Mesenchymal stem cell (in vitro differentiated cells and primary cell): ENCODE measurements around the gene UEVLD.
A peak's percentile ranks its signal among the peaks of the same experiment; 100 is the strongest.
"Not testable (repeated sequence)": the region's sequence is repeated elsewhere in the genome, so short reads cannot be mapped to it uniquely, and the experiment has no call there.

Source experiments
- DNase-seq: peaks from one replicate; pipeline ENCODE4 v3.0.0-alpha.2; 2013
- H2AFZ ChIP-seq: one replicate; pipeline ENCODE4 v1.6.1; 2013; ENCODE audit warnings: low read depth, mild to moderate bottlenecking, control low read depth, inconsistent platforms, low read length, moderate library complexity
- H2AK5ac ChIP-seq: 2 replicates; pipeline ENCODE4 v1.6.1; 2013; ENCODE audit warnings: low read length, moderate library complexity, mild to moderate bottlenecking, inconsistent platforms; ENCODE audit not compliant: severe bottlenecking
- H2BK120ac ChIP-seq: one replicate; pipeline ENCODE4 v1.6.1; 2013; ENCODE audit warnings: low read depth, mild to moderate bottlenecking, inconsistent platforms, low read length, moderate library complexity
- H2BK12ac ChIP-seq, 2 experiments: one replicate each; pipeline ENCODE4 v1.6.1; 2013; ENCODE audit warnings: inconsistent platforms in 2 of 2, low read length in 2 of 2, mild to moderate bottlenecking in 2 of 2, moderate library complexity in 2 of 2, control low read depth in 1 of 2
- H2BK15ac ChIP-seq: one replicate; pipeline ENCODE4 v1.6.1; 2013; ENCODE audit warnings: mild to moderate bottlenecking, low read depth, inconsistent platforms; ENCODE audit not compliant: poor library complexity, severe bottlenecking
- H2BK5ac ChIP-seq: 2 replicates; pipeline ENCODE4 v1.6.1; 2013; ENCODE audit warnings: low read depth, mild to moderate bottlenecking, low read length, control low read depth, inconsistent platforms; ENCODE audit not compliant: poor library complexity, severe bottlenecking
- H3K14ac ChIP-seq, 2 experiments: one replicate each; pipeline ENCODE4 v1.6.1; 2013; ENCODE audit warnings: inconsistent platforms in 2 of 2, low read length in 2 of 2, control low read depth in 1 of 2, mild to moderate bottlenecking in 1 of 2, moderate library complexity in 1 of 2
- H3K18ac ChIP-seq, 2 experiments: one replicate each; pipeline ENCODE4 v1.6.1; 2013; ENCODE audit warnings: inconsistent platforms in 2 of 2, low read length in 2 of 2, control low read depth in 1 of 2, low read depth in 1 of 2, mild to moderate bottlenecking in 1 of 2
- H3K23ac ChIP-seq, 2 experiments: one replicate each; pipeline ENCODE4 v1.6.1; 2013; ENCODE audit warnings: inconsistent platforms in 2 of 2, low read length in 2 of 2, mild to moderate bottlenecking in 2 of 2, moderate library complexity in 2 of 2, control low read depth in 1 of 2
- H3K27ac ChIP-seq: 2 replicates; pipeline ENCODE4 v1.5.1; 2013; ENCODE audit warnings: mild to moderate bottlenecking, moderate library complexity, low read length, control low read depth, inconsistent platforms; ENCODE audit not compliant: poor library complexity, severe bottlenecking
- H3K27me3 ChIP-seq, 2 experiments: 2 replicates each; pipeline versions ENCODE4 v1.6.1 to v1.7.0; 2013; ENCODE audit warnings: low read length in 2 of 2, mild to moderate bottlenecking in 2 of 2, moderate library complexity in 2 of 2, control low read depth in 1 of 2, inconsistent platforms in 1 of 2; ENCODE audit not compliant: control insufficient read depth in 1 of 2, insufficient read depth in 1 of 2
- H3K36me3 ChIP-seq, 2 experiments: 2 replicates each; pipeline versions ENCODE4 v1.6.1 to v1.7.0; 2013; ENCODE audit warnings: low read length in 2 of 2, control low read depth in 1 of 2, inconsistent platforms in 1 of 2, low read depth in 1 of 2, mild to moderate bottlenecking in 1 of 2; ENCODE audit not compliant: insufficient read depth in 2 of 2, control insufficient read depth in 1 of 2
- H3K4ac ChIP-seq, 2 experiments: one replicate each; pipeline ENCODE4 v1.6.1; 2013; ENCODE audit warnings: inconsistent platforms in 2 of 2, low read length in 2 of 2, mild to moderate bottlenecking in 2 of 2, moderate library complexity in 2 of 2, control low read depth in 1 of 2, low read depth in 1 of 2
- H3K4me1 ChIP-seq: 2 replicates; pipeline ENCODE4 v1.6.1; 2013; ENCODE audit warnings: low read depth, low read length, control low read depth; ENCODE audit not compliant: control insufficient read depth, insufficient read depth
- H3K4me2 ChIP-seq: 2 replicates; pipeline ENCODE4 v1.6.1; 2013; ENCODE audit warnings: low read length, mild to moderate bottlenecking, inconsistent platforms; ENCODE audit not compliant: poor library complexity, severe bottlenecking
- H3K4me3 ChIP-seq, 2 experiments: 2 replicates each; pipeline versions ENCODE4 v1.5.1 to v1.7.0; 2013; ENCODE audit warnings: low read length in 2 of 2, mild to moderate bottlenecking in 2 of 2, control low read depth in 1 of 2, low read depth in 1 of 2; ENCODE audit not compliant: insufficient read depth in 1 of 2
- H3K79me1 ChIP-seq: replicated peaks from 2 replicates; pipeline ENCODE4 v1.6.1; 2013; ENCODE audit warnings: mild to moderate bottlenecking, control low read depth, low read length, inconsistent platforms; ENCODE audit not compliant: poor library complexity, severe bottlenecking
- H3K9ac ChIP-seq: 2 replicates; pipeline ENCODE4 v1.7.0; 2013; ENCODE audit warnings: mild to moderate bottlenecking, low read length, moderate library complexity
- H3K9me3 ChIP-seq: 2 replicates; pipeline ENCODE4 v1.7.0; 2013; ENCODE audit warnings: mild to moderate bottlenecking, low read length; ENCODE audit not compliant: control insufficient read depth
- H4K8ac ChIP-seq: one replicate; pipeline ENCODE4 v1.6.1; 2013; ENCODE audit warnings: inconsistent platforms, mild to moderate bottlenecking, low read length, moderate library complexity
- H4K91ac ChIP-seq: one replicate; pipeline ENCODE4 v1.6.1; 2013; ENCODE audit warnings: mild to moderate bottlenecking, low read length, inconsistent platforms
- WGBS: methylation state at CpG from one replicate; pipeline ENCODE4 v1.1.7; 2013; ENCODE audit warnings: mixed read lengths; 5-methylcytosine and 5-hydroxymethylcytosine counted together

Gene UEVLD

GRCh38 chr11:18594999-18595749 is 6.6 kb upstream of the UEVLD start:
- H3K27ac ChIP-seq, result no peak overlapping the region
- no peak overlapping the region for H2AK5ac ChIP-seq
- peak overlapping the region; percentile 38 for H3K9ac ChIP-seq
- no peak overlapping the region for H3K14ac ChIP-seq
- no peak overlapping the region for H2AFZ ChIP-seq
- no peaks in the 10 kb centered on the region for H3K9me3 ChIP-seq
- H2BK15ac ChIP-seq, result no peak overlapping the region
- H3K4me2 ChIP-seq, result no peak overlapping the region
- H3K4me1 ChIP-seq, result peaks cover 4% of the 10 kb centered on the region
- H3K4me3 ChIP-seq, result no peak overlapping the region
- H4K8ac ChIP-seq, result no peak overlapping the region
- H2BK120ac ChIP-seq, result no peak overlapping the region
- H3K23ac ChIP-seq, result no peak overlapping the region
- no peak for DNase-seq
- H3K36me3 ChIP-seq, result peaks cover 15 to 16% of the 10 kb centered on the region in 2 experiments
- 70% methylated on average over 5 of the region's 5 CpGs for WGBS
- no peak overlapping the region for H3K4ac ChIP-seq
- H2BK12ac ChIP-seq, result no peak overlapping the region
- H3K27me3 ChIP-seq, result no peaks in the 10 kb centered on the region
- peaks cover 51% of the 10 kb centered on the region for H3K79me1 ChIP-seq
- no peak overlapping the region for H3K18ac ChIP-seq
- H2BK5ac ChIP-seq, result no peak overlapping the region
- H4K91ac ChIP-seq, result peak overlapping the region; percentile 27

GRCh38 chr11:18594088-18594487 is 5.6 kb upstream of the UEVLD start:
- H3K4ac ChIP-seq, DNase-seq, H3K27ac ChIP-seq, H3K27me3 ChIP-seq, H3K4me3 ChIP-seq, H3K9me3 ChIP-seq, H3K4me2 ChIP-seq, H3K4me1 ChIP-seq, H3K18ac ChIP-seq, H4K91ac ChIP-seq, H2BK120ac ChIP-seq, H2AFZ ChIP-seq, H3K23ac ChIP-seq, H2BK15ac ChIP-seq, H2BK5ac ChIP-seq, H3K14ac ChIP-seq, H2AK5ac ChIP-seq, H4K8ac ChIP-seq, H3K9ac ChIP-seq, H2BK12ac ChIP-seq: not testable (repeated sequence)
- Histone ChIP-seq H3K79me1 (peaks cover 55% of the 10 kb centered on the region), H3K36me3 (peaks cover 15 to 16% of the 10 kb centered on the region in 2 experiments)
- no CpG with 5 or more reads among the region's 5 CpGs for WGBS

- Histone ChIP-seq H3K4me1 (peaks cover 10% of the 10 kb centered on the region), H4K91ac (no peak overlapping the region), H3K14ac (no peak overlapping the region), H3K18ac (no peak overlapping the region), H2AK5ac (no peak overlapping the region), H3K9ac (peak overlapping the region; percentile 88), H3K4me3 (peak overlapping the region in 1 of 2 experiments; percentile 30), H2BK5ac (no peak overlapping the region), H4K8ac (no peak overlapping the region), H2AFZ (no peak overlapping the region), H3K4ac (no peak overlapping the region), H3K79me1 (peaks cover 43% of the 10 kb centered on the region), H3K23ac (no peak overlapping the region), H2BK120ac (no peak overlapping the region), H2BK15ac (no peak overlapping the region), H3K27me3 (no peaks in the 10 kb centered on the region), H3K9me3 (no peaks in the 10 kb centered on the region), H3K36me3 (peaks cover under 1 to 5% of the 10 kb centered on the region in 2 experiments), H3K27ac (no peak overlapping the region), H3K4me2 (no peak overlapping the region), H2BK12ac (no peak overlapping the region)
- DNase-seq, result no peak
- WGBS, result 75% methylated on average over 2 of the region's 2 CpGs
Measured at GRCh38 chr11:18590571-18590970, 2.0 kb upstream of the UEVLD start.

- Histone ChIP-seq H4K91ac (no peak overlapping the region), H3K23ac (no peak overlapping the region), H3K4me3 (no peak overlapping the region), H3K4ac (no peak overlapping the region), H3K27ac (no peak overlapping the region), H3K4me1 (peaks cover 1% of the 10 kb centered on the region), H3K27me3 (no peaks in the 10 kb centered on the region), H3K9ac (no peak overlapping the region), H3K14ac (no peak overlapping the region), H4K8ac (no peak overlapping the region), H2BK5ac (no peak overlapping the region), H3K79me1 (peaks cover 15% of the 10 kb centered on the region), H3K36me3 (peaks cover 2 to 26% of the 10 kb centered on the region in 2 experiments), H2AK5ac (no peak overlapping the region), H2BK15ac (no peak overlapping the region), H3K9me3 (no peaks in the 10 kb centered on the region), H2AFZ (no peak overlapping the region), H2BK120ac (no peak overlapping the region), H2BK12ac (no peak overlapping the region), H3K4me2 (no peak overlapping the region), H3K18ac (no peak overlapping the region)
- no CpG with 5 or more reads among the region's 1 CpG for whole genome bisulfite sequencing
- no peak for DNase-seq
Measured at GRCh38 chr11:18581825-18582224, 6.7 kb downstream of the UEVLD start.
